Glutamatergic neuron (in vitro differentiated cells): ENCODE results near the gene VSTM4. TPM values are rescaled to one million over a fixed set of nuclear protein-coding genes. Genes with fewer than 3 reads are reported as not detected.

Source experiments
- DNase-seq: peaks from one replicate; pipeline ENCODE4 v3.0.0; 2022
- H3K27ac Mint-ChIP-seq: one replicate; pipeline ENCODE4 v1.8.0; 2020; ENCODE audit warnings: mild to moderate bottlenecking, mixed read lengths, inconsistent platforms; ENCODE audit not compliant: unreplicated experiment
- H3K27me3 Mint-ChIP-seq: one replicate; pipeline ENCODE4 v1.8.0; 2020; ENCODE audit warnings: mild to moderate bottlenecking, moderate library complexity, mixed read lengths, inconsistent platforms; ENCODE audit not compliant: unreplicated experiment
- H3K36me3 Mint-ChIP-seq: one replicate; pipeline ENCODE4 v1.8.0; 2020; ENCODE audit warnings: mild to moderate bottlenecking, mixed read lengths, inconsistent platforms; ENCODE audit not compliant: unreplicated experiment
- H3K4me1 Mint-ChIP-seq: one replicate; pipeline ENCODE4 v1.8.0; 2020; ENCODE audit warnings: mild to moderate bottlenecking, low read depth, mixed read lengths, inconsistent platforms; ENCODE audit not compliant: unreplicated experiment
- H3K4me3 Mint-ChIP-seq: one replicate; pipeline ENCODE4 v1.8.0; 2020; ENCODE audit warnings: mild to moderate bottlenecking, mixed read lengths, inconsistent platforms; ENCODE audit not compliant: unreplicated experiment
- H3K9me3 Mint-ChIP-seq: one replicate; pipeline ENCODE4 v1.8.0; 2020; ENCODE audit warnings: mild to moderate bottlenecking, moderate library complexity, mixed read lengths, inconsistent platforms; ENCODE audit not compliant: unreplicated experiment
- CTCF ChIP-seq: fragments of 200-600 bp; sonication (generic); IDR thresholded peaks from one replicate; pipeline ENCODE4 v1.5.0; 2021; ENCODE audit not compliant: partially characterized antibody, unreplicated experiment
- total RNA-seq: library from RNA; stranded (reverse); fragmentation: NEBNext Ultra II Directional; extraction: Animal tissue kit (Norgen Biotek cat#: 25700); gene quantifications from one replicate; pipeline ENCODE4 v1.2.1, GENCODE V29; 2021; ENCODE audit not compliant: unreplicated experiment

The VSTM4 gene
- total RNA-seq, 1 donor from 2014 or later: 2.0 TPM

- H3K4me1 Mint-ChIP-seq: peaks cover 13% of the 10 kb centered on the region
- H3K36me3 Mint-ChIP-seq: peaks cover 5% of the 10 kb centered on the region
- no peaks in the 10 kb centered on the region for H3K9me3 Mint-ChIP-seq
- DNase-seq: no peak
- H3K27ac Mint-ChIP-seq: no peak overlapping the region
- no peaks in the 10 kb centered on the region for H3K27me3 Mint-ChIP-seq
- TF ChIP-seq CTCF: no peak
- H3K4me3 Mint-ChIP-seq: no peak overlapping the region
Measured at GRCh38 chr10:49120911-49121310, 5.6 kb upstream of the VSTM4 start.

GRCh38 chr10:49119746-49120145 lies 4.4 kb upstream of the VSTM4 start:
- no peak for TF ChIP-seq CTCF
- H3K27me3 Mint-ChIP-seq: no peaks in the 10 kb centered on the region
- no peak overlapping the region for H3K4me3 Mint-ChIP-seq
- peaks cover 13% of the 10 kb centered on the region for H3K4me1 Mint-ChIP-seq
- peaks cover 5% of the 10 kb centered on the region for H3K36me3 Mint-ChIP-seq
- H3K27ac Mint-ChIP-seq: no peak overlapping the region
- no peaks in the 10 kb centered on the region for H3K9me3 Mint-ChIP-seq
- DNase-seq: no peak

GRCh38 chr10:49118430-49119074 lies 3.2 kb upstream of the VSTM4 start:
- DNase-seq: no peak
- Mint-ChIP-seq H3K27me3 (no peaks in the 10 kb centered on the region), H3K4me1 (peaks cover 13% of the 10 kb centered on the region), H3K4me3 (no peak overlapping the region), H3K9me3 (no peaks in the 10 kb centered on the region), H3K27ac (no peak overlapping the region), H3K36me3 (peaks cover 5% of the 10 kb centered on the region)
- no peak for TF ChIP-seq CTCF

- Mint-ChIP-seq H3K27ac (no peak overlapping the region), H3K4me1 (peaks cover 13% of the 10 kb centered on the region), H3K9me3 (no peaks in the 10 kb centered on the region), H3K4me3 (no peak overlapping the region), H3K36me3 (peaks cover 5% of the 10 kb centered on the region), H3K27me3 (no peaks in the 10 kb centered on the region)
- TF ChIP-seq CTCF: no peak
- no peak for DNase-seq
Measured at GRCh38 chr10:49117376-49118070, 2.2 kb upstream of the VSTM4 start.
